A549 (cell line): ENCODE data around the gene FGF19. TPM values are rescaled to one million over a fixed set of nuclear protein-coding genes. Genes with fewer than 3 reads are reported as not detected.

Source experiments
- ATAC-seq, 2 experiments: fragments of 200-7000 bp in 1 of 2; fragments of >200 bp in 1 of 2; cut with Nextera tagmentation in 1 of 2; cut with Tn5 transposase in 1 of 2; 3 replicates each; pipeline versions ENCODE4 v1.8.0 to v1.9.1; 2018 to 2020; ENCODE audit warnings: mild to moderate bottlenecking in 1 of 2, moderate library complexity in 1 of 2
- CTCF ChIA-PET: fragments of 300-600 bp; sonication (Branson Sonifier 250); formaldehyde crosslinking; extraction: SDS; loops from one replicate; lab custom pipeline; 2021; ENCODE audit warnings: antibody characterized with exemption, inconsistent platforms; lab: Yijun Ruan, JAX
- POLR2A ChIA-PET: fragments of 350-600 bp; formaldehyde crosslinking; extraction: SDS; loops from one replicate; lab custom pipeline; 2021; ENCODE audit warnings: antibody characterized with exemption, inconsistent platforms; lab: Yijun Ruan, JAX
- DNase-seq, 2 experiments: peaks; one replicate each; pipeline versions ENCODE4 v3.0.0 to v3.0.0-alpha.2; 2011 to 2016; ENCODE audit warnings: low read depth in 1 of 2, low spot score in 1 of 2
- FAIRE-seq: peaks from 2 replicates; lab custom pipeline; 2011; peaks lifted over from hg19 to GRCh38; lab: Jason Lieb, UNC
- H3K27ac ChIP-seq, 2 experiments: fragments of >200 bp; sonication (Bioruptor Twin); formaldehyde crosslinking; 3 replicates each; pipeline ENCODE4 v1.5.1; 2016 to 2017
- H3K4me1 ChIP-seq: fragments of >200 bp; sonication (Bioruptor Twin); formaldehyde crosslinking; 3 replicates; pipeline ENCODE4 v1.6.1; 2016
- H3K4me2 ChIP-seq: fragments of >200 bp; sonication (Bioruptor Twin); formaldehyde crosslinking; 3 replicates; pipeline ENCODE4 v1.6.1; 2016
- H3K4me3 ChIP-seq: fragments of >200 bp; sonication (Bioruptor Twin); formaldehyde crosslinking; 3 replicates; pipeline ENCODE4 v1.5.1; 2016
- H3K9me3 ChIP-seq: fragments of >200 bp; sonication (Bioruptor Twin); formaldehyde crosslinking; 3 replicates; pipeline ENCODE4 v1.6.1; 2016
- BHLHE40 ChIP-seq: IDR thresholded peaks from 2 replicates; pipeline ENCODE4 v1.6.1; 2012; ENCODE audit warnings: low read depth, low read length, inconsistent platforms
- CBX2 ChIP-seq: fragments of 200-600 bp; sonication (generic); IDR thresholded peaks from 2 replicates; pipeline ENCODE4 v1.6.1; 2016; ENCODE audit warnings: low read depth, mild to moderate bottlenecking, borderline replicate concordance
- CEBPB ChIP-seq, 2 experiments: fragments of >200 bp in 1 of 2; sonication (Bioruptor Twin) in 1 of 2; formaldehyde crosslinking in 1 of 2; IDR thresholded peaks; 2 replicates each; pipeline ENCODE4 v1.6.1; 2012 to 2016
- CHD2 ChIP-seq: fragments of 150-350 bp; IDR thresholded peaks from 2 replicates; pipeline ENCODE4 v1.6.1; 2014; ENCODE audit warnings: low read length; ENCODE audit not compliant: partially characterized antibody
- CHD4 ChIP-seq: fragments of 200-600 bp; sonication (generic); IDR thresholded peaks from 2 replicates; pipeline ENCODE4 v1.6.1; 2016; ENCODE audit warnings: antibody characterized with exemption, mild to moderate bottlenecking, borderline replicate concordance
- EHF ChIP-seq: fragments of 250-450 bp; sonication (Bioruptor Pico); IDR thresholded peaks from 2 replicates; pipeline ENCODE4 v1.5.0; 2020; ENCODE audit warnings: mild to moderate bottlenecking
- ESRRA ChIP-seq: fragments of 150-350 bp; IDR thresholded peaks from 2 replicates; pipeline ENCODE4 v1.6.1; 2014; ENCODE audit warnings: mild to moderate bottlenecking, low read length, borderline replicate concordance
- FOSL2 ChIP-seq, 2 experiments: fragments of 450-650 bp in 1 of 2; fragments of >200 bp in 1 of 2; sonication (Bioruptor Twin) in 1 of 2; formaldehyde crosslinking; IDR thresholded peaks; 2 replicates each; pipeline versions ENCODE4 v1.5.0 to v1.6.1; 2016 to 2020; ENCODE audit warnings: mild to moderate bottlenecking in 1 of 2, moderate library complexity in 1 of 2
- GATA3 ChIP-seq: IDR thresholded peaks from 2 replicates; pipeline ENCODE4 v1.6.1; 2012; ENCODE audit warnings: borderline replicate concordance
- HDAC2 ChIP-seq: fragments of 200-600 bp; sonication (generic); IDR thresholded peaks from 2 replicates; pipeline ENCODE4 v1.6.1; 2016
- HES2 ChIP-seq: fragments of >200 bp; sonication (Bioruptor Twin); formaldehyde crosslinking; IDR thresholded peaks from 2 replicates; pipeline ENCODE4 v1.6.1; 2016
- HOXB5 ChIP-seq: fragments of 250-450 bp; sonication (Bioruptor Pico); IDR thresholded peaks from 2 replicates; pipeline ENCODE4 v1.5.0; 2020; ENCODE audit warnings: mild to moderate bottlenecking, moderate library complexity
- JUN ChIP-seq, 2 experiments: fragments of >200 bp; sonication (Bioruptor Twin); formaldehyde crosslinking; IDR thresholded peaks; 2 replicates in 1 of 2; 3 replicates in 1 of 2; pipeline ENCODE4 v1.6.1; 2016 to 2017
- MAFK ChIP-seq: fragments of 450-650 bp; IDR thresholded peaks from 2 replicates; pipeline ENCODE4 v1.6.1; 2014; ENCODE audit not compliant: partially characterized antibody
- MAZ ChIP-seq: fragments of 150-350 bp; IDR thresholded peaks from 2 replicates; pipeline ENCODE4 v1.6.1; 2014; ENCODE audit warnings: antibody characterized with exemption, low read depth, low read length, borderline replicate concordance
- PHF8 ChIP-seq: fragments of 200-600 bp; sonication (generic); IDR thresholded peaks from 2 replicates; pipeline ENCODE4 v1.6.1; 2016; ENCODE audit warnings: low read depth, mild to moderate bottlenecking, antibody characterized with exemption, moderate library complexity, borderline replicate concordance
- RARB ChIP-seq: fragments of 250-450 bp; sonication (Bioruptor Pico); IDR thresholded peaks from 2 replicates; pipeline ENCODE4 v1.8.0; 2021; ENCODE audit warnings: mild to moderate bottlenecking, moderate library complexity
- RCOR1 ChIP-seq: fragments of 150-350 bp; IDR thresholded peaks from 2 replicates; pipeline ENCODE4 v1.6.1; 2014; ENCODE audit warnings: antibody characterized with exemption, low read length, low read depth
- REST ChIP-seq: fragments of 200-600 bp; sonication (generic); IDR thresholded peaks from 2 replicates; pipeline ENCODE4 v1.6.1; 2016; ENCODE audit warnings: antibody characterized with exemption, mild to moderate bottlenecking, moderate library complexity
- RNF2 ChIP-seq: fragments of 200-600 bp; sonication (generic); IDR thresholded peaks from 2 replicates; pipeline ENCODE4 v1.6.1; 2016; ENCODE audit warnings: low read depth, mild to moderate bottlenecking, antibody characterized with exemption, moderate library complexity, borderline replicate concordance
- SMC3 ChIP-seq: fragments of >200 bp; sonication (Bioruptor Twin); formaldehyde crosslinking; IDR thresholded peaks from 3 replicates; pipeline ENCODE4 v1.6.1; 2018; ENCODE audit warnings: inconsistent platforms
- TFCP2L1 ChIP-seq: fragments of 250-450 bp; sonication (Bioruptor Pico); IDR thresholded peaks from 2 replicates; pipeline ENCODE4 v1.5.0; 2021; ENCODE audit warnings: mild to moderate bottlenecking
- USF2 ChIP-seq: fragments of 450-650 bp; IDR thresholded peaks from 2 replicates; pipeline ENCODE4 v1.6.1; 2014; ENCODE audit warnings: antibody characterized with exemption
- ZC3H11A ChIP-seq: fragments of 450-650 bp; IDR thresholded peaks from 2 replicates; pipeline ENCODE4 v1.6.1; 2014; ENCODE audit warnings: antibody characterized with exemption, mild to moderate bottlenecking
- ZFP36 ChIP-seq: fragments of 450-650 bp; IDR thresholded peaks from 2 replicates; pipeline ENCODE4 v1.6.1; 2014; ENCODE audit warnings: borderline replicate concordance; ENCODE audit not compliant: partially characterized antibody
- WGBS: methylation state at CpG from one replicate; pipeline ENCODE4 v1.1.6; 2017; ENCODE audit errors: missing lambda C conversion rate; 5-methylcytosine and 5-hydroxymethylcytosine counted together
- polyA plus RNA-seq, 4 experiments: library from polyadenylated mRNA; depleted of rRNA in 3 of 4; stranded (reverse); fragments of >200 nt; fragmentation: RNase III in 1 of 4; extraction: RNeasy Plus Mini Kit Qiagen cat#74134 plus additional on column Dnase treatment in 1 of 4; gene quantifications; 2 replicates in 3 of 4; 3 replicates in 1 of 4; pipeline ENCODE4 v1.2.3, GENCODE V29; 2011 to 2017

FGF19 gene
- polyA plus RNA-seq, 2 of the 4 experiments (the other 2 are of a cell fraction), result 0.05 to 0.31 TPM

GRCh38 chr11:69715446-69715845, 11.6 kb upstream of the FGF19 start (continued):
- no peak for TF ChIP-seq MAZ
- no peak for TF ChIP-seq ZFP36
- no peak for TF ChIP-seq USF2
- TF ChIP-seq CEBPB (IDR thresholded peaks at IDR 0.05), result no peak
- no peak for TF ChIP-seq SMC3
- no peak for TF ChIP-seq CBX2
- TF ChIP-seq RARB (CRISPR knock-in tag), result no peak

GRCh38 chr11:69711822-69712801, 8.3 kb upstream of the FGF19 start:
- no peak; a peak in 1 of 6 replicates for ATAC-seq

GRCh38 chr11:69708736-69709401, 5.0 kb upstream of the FGF19 start:
- WGBS, result 68% methylated on average over 14 of the region's 15 CpGs
- Histone ChIP-seq H3K4me3 (no peak overlapping the region), H3K4me2 (no peak overlapping the region), H3K9me3 (no peaks in the 10 kb centered on the region), H3K4me1 (0 out of 3 replicates have a peak, but pooled peaks cover under 1% of the 10 kb centered on the region), H3K27ac (no peak overlapping the region)
- no peak for FAIRE-seq
- no peak for DNase-seq
- POLR2A ChIA-PET, result no interaction called here
- TF ChIP-seq EHF (CRISPR knock-in tag) (no peak), MAFK (no peak), BHLHE40 (no peak), CBX2 (no peak), HOXB5 (CRISPR knock-in tag) (no peak), HES2 (no peak), REST (no peak), HDAC2 (no peak), ZC3H11A (no peak), RCOR1 (no peak), RNF2 (no peak), CHD4 (no peak), FOSL2 (IDR thresholded peaks at IDR 0.05) (no peak), FOSL2 (CRISPR knock-in tag; IDR thresholded peaks at IDR 0.05) (no peak), PHF8 (no peak), ESRRA (no peak), TFCP2L1 (CRISPR knock-in tag) (no peak), CHD2 (no peak), JUN (IDR thresholded peaks at IDR 0.05) (no peak), MAZ (no peak), GATA3 (no peak)
- CTCF ChIA-PET, result interaction anchor here (1.1 to 8.3 kb wide), 12 partner anchors 9 to 487 kb away, joined by 3 to 120 read pairs (median 5); no protein-coding TSS in a partner anchor
- ATAC-seq, result no peak

More at GRCh38 chr11:69711822-69712801, 8.3 kb upstream of the FGF19 start:
- Histone ChIP-seq H3K4me1 (no peaks in the 10 kb centered on the region), H3K4me3 (no peak overlapping the region), H3K9me3 (no peaks in the 10 kb centered on the region), H3K27ac (no peak overlapping the region), H3K4me2 (no peak overlapping the region)
- CTCF ChIA-PET, result interaction anchor here (0.6 to 1.3 kb wide), 7 partner anchors 8 to 472 kb away, joined by 3 to 5 read pairs (median 4); no protein-coding TSS in a partner anchor
- FAIRE-seq (no peak), DNase-seq (no peak)
- POLR2A ChIA-PET, result no interaction called here
- 78% methylated on average over 27 of the region's 28 CpGs for WGBS
- TF ChIP-seq RCOR1, result no peak
